Tongue (tissue), 2 donors: ENCODE data around the gene GASK1A. TPM values are rescaled to one million over a fixed set of nuclear protein-coding genes. Genes with fewer than 3 reads are reported as not detected.
"Not testable (repeated sequence)": the region's sequence is repeated elsewhere in the genome, so short reads cannot be mapped to it uniquely, and the experiment has no call there.

Source experiments
- DNase-seq: peaks from one replicate; pipeline ENCODE4 v3.0.0-alpha.2; 2015
- total RNA-seq: library from RNA; depleted of rRNA; stranded (reverse); fragments of >200 nt; gene quantifications from one replicate; pipeline ENCODE4 v1.2.3, GENCODE V29; 2014

The GASK1A gene
- 11.2 TPM for total RNA-seq

DNA sequence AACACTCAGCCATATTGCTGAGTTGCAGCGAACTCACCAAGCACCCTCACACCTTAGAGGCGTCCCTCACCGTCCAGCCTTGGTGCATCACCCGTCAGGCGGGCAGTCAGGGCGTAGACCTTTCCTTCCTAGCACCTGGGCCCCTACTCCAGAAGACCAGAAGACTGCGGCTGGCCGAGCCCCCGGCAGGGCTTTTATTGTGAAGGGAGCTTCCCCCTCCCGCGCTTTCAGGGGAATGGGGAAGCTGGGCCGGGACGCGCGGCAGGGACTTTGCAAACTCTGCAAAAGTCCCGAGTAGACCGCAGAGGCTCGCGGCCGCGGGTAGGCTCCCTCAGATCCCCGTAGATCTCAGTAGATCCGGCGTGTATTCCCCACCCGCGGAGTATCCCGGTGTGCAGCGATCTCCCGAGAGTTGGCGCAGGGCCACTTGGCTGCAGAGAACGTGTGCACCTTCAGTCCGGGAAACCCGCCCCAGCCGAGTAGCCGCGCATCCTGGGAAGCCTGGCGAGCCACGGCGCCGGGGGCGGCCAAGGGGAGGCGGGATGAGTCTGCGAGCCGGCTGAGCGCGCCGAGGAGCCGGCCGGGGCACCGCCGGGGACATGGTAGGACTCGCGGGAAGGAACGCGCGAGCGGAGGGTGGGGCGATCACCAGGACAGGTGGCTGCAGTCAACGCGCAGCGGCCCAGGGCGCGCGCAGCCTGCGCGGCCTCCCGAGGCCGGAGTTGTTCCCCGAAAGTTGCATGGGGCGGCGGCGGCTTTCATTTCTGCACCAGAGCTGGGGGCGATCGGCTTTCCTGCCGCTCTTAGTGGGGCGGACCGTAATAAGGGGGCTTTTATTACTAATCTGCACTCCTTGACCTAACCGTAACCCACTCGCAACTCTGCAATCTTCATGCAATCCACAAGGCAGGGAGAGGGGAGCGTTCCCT, at the start of gene GASK1A:
GASK1A (plus strand) TSS at position 268 of the 929 bp plus-strand sequence; CDS start at position 600, 332 bp downstream.
- DNase-seq, result peak; percentile 79

DNA sequence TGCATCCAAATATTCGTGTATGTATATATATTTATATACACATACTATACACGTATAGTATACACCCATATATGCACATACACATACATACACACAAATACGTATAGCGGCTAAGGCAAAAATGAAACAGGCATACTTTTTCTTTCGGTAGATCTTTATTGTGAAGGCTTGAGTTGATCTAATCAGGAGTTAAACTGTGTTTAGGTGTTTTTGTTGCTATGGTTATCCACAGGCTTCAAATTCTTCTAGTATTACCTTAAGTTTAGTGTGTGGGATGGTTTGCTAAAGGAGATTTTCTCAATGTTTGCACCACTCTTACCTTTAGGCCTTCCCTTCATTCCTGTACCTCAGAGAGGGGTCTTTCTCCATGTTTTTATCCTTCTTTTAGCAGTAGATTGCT, 45.0 kb upstream of the GASK1A start:
- no peak for DNase-seq

- DNase-seq, result no peak
Observed at GRCh38 chr3:42934910-42935309, 44.2 kb upstream of the GASK1A start.

DNA sequence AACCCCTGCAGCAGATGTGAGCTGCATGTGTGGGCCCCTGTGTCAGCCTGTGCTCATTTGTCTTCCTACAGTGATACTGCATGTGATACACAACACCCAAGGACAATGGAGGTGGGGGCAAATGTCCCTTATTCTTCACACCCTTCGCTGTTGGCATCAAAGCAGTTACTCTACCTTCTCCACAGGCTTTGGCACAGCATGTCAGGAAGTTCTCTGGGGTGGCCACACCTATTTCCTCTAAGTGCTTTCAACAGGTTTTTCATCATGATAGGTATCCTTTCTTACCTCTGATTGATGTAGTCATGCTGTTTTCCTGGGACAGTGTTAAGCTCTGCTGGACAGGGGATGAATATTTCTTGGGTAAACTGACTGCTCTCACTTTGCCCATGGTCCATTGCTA, 43.6 kb upstream of the GASK1A start:
- DNase-seq, result no peak

DNA sequence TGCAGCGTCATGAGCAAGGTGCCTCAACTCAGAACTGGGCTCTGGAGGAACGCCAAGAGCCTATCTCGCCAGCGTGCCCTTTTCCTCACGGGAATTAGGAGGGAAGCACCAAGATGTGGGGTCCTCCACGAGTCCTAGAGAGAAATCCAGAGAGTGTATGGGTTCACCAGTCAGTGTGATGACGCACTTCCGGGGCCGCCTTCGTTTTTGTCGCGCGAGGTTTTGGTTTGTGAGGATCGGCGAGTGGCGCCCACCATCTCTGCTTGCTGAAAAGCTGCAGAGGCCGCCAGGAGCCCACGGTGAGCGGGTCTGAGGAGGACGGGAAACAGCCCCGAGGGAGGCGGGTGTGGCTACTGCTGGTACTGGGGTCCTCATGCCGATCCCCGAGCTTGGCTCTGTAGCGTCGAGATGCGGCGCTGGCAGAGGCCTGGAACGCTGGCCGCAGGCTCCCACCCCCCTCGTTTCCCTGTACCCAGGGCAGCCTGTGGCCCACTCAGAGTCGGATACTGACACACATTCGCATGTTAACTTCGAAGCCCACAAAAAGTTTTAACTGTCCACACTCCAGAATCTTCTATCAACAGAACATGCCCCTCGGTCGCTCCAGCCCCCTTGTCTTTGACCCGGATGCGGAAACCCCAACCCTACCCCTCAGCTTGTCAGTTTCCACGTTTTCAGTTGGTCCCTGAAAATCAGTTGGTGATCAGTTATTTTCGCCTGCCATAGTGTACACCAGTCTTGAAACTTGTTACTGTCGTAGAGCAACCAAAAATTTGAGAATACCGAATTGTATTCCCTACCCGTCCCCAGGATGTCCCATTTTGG, 42.7 kb upstream of the GASK1A start:
- DNase-seq, result peak; percentile 75

DNA sequence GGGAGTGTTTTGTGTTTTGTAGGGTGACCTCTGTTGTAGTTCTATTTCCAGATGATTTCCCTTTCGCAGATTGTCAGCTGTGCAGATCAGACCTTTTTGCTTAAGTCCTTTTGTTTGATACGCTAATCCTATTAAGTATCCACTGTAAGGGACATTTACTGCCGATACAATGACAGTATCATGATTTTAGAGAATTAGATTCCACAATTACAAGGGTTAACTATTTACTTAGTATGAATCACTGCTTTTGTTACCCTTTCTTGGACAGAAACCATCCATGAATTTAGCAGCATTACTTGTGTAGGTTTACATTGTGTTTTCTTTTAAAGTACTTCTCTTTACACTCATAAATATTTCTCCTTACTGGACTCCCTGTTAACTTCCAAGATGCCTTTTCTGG, 41.8 kb upstream of the GASK1A start:
- no peak for DNase-seq

DNA sequence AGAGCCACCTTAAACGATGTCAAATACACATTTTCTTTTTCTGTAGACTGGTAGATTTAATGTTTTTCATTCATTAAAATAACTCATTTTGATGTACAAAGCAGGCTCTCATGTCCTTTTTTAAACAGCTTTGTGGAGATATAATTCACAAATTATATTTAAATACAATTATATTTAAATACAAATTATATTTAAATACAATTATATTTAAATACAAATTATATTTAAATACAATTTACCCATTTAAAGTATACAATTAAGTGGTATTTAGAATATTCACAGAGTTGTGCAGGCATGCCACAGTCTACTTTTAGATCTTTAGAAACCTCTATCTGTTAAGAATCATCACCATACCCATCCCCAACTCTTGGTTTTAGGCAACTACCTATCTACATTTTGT, 36.4 kb upstream of the GASK1A start:
- no peak for DNase-seq

GRCh38 chr3:42946050-42946449, 33.1 kb upstream of the GASK1A start:
- no peak for DNase-seq

DNA sequence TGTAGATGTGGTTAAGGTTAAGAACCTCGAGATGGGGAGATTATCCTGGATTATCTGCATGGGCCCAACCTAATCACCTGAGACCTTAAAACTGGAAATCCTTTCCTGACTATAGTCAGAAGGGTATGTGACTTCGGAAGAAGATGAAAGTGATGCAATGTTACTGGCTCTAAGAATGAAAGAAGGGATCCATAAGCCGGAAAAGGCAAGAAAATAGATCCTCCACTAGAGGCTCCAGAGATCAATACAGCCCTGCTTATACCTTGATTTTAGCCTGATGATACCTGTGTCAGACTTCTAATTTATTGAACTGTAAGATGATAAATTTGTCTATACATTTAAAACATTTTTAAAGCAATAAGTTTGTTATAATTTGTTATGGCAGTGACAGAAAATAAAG, 21.5 kb upstream of the GASK1A start:
- DNase-seq, result no peak

DNA sequence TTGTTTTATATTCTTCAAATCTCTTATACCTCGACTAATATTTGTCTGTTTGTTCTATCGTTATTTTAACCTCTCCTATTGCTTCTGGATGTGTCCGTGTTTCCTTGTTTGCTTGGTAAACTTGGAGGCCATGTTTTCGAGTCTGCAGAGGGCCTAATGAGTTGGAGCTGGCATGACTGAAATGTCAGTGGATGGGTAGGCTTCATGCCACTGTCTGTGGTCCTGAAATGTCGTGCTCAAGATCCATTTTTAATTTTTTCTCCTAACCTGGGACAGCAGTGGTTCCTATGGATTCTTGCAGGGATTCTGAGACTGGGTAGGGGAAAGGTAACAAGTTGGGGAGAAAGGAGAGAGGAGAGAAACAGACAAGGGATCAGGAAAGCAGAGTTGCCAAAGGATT, 18.8 kb upstream of the GASK1A start:
- no peak for DNase-seq

DNA sequence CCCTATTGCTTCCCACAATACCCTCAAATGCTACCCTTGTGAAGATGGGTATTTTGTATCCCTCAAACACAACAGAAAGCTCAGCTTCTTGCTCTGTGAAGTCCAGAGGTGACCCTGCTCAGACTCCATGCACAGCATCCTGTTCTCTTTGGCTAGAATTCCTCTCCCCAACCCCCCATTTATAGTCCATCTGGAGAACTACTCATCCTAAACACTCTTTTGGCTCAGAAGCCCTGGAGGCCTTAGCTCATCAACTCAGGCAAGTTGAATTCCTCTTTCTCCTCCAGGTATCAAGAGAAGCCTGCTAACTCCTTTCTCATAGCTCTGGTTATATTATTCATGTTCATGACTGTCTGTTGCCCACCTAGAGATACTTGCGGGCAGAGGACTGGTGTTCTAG, 18.3 kb upstream of the GASK1A start:
- no peak for DNase-seq

DNA sequence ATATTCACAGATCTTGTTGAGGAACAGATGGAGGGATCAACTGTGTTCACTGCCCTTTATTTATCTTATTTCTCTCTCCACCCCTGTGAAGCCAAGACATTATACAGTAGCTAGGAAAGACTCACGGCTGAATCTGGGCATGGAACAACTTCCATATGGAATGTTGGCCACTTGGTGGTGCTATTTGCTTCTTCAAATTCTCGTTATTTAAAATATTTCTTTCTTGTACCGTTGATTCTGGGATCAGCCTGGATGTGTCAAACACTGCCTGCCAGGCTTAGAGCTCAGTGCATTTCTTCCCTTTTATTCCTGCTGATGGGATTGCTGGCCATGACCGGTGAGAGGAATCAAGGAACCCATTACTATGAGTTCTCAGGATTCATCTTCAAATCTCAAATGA, 17.5 kb upstream of the GASK1A start:
- DNase-seq, result peak; percentile 84

DNA sequence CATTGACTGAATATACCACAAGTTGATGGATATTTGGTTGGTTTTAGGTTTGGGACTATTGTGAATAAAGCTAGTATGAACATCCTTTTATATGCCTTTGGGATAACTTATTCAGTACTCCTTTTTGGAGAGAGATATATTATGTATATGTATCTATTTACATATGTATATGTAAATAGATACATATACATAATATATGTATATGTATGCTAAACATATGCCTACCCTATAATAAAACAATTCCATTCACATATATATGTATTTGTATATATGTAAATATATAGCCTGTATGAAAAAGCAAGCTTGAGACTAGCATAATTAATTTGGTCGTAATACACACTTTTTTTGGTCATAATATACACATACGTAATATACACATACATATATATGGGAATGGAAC, 15.8 kb upstream of the GASK1A start:
- DNase-seq, result no peak

DNA sequence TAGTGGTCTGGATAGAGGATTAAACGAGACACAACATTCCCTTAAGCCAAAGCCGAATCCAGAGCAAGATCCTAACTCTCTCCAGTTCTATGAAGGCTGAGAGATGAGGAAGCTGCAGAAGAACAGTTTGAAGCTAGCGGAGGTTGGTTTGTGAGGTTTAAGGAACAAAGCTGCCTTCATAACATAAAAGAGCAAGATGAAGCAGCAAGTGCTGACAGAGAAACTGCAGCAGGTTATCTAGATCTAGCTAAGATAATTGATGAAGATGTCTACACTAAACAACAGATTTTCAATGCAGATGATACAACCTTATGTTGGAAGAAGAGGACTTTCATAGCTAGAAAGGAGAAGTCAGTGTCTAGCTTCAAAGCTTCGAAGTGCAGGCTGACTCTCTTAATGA, 14.8 kb upstream of the GASK1A start:
- no peak for DNase-seq

GRCh38 chr3:42970557-42970956, 8.6 kb upstream of the GASK1A start:
- DNase-seq, result no peak

DNA sequence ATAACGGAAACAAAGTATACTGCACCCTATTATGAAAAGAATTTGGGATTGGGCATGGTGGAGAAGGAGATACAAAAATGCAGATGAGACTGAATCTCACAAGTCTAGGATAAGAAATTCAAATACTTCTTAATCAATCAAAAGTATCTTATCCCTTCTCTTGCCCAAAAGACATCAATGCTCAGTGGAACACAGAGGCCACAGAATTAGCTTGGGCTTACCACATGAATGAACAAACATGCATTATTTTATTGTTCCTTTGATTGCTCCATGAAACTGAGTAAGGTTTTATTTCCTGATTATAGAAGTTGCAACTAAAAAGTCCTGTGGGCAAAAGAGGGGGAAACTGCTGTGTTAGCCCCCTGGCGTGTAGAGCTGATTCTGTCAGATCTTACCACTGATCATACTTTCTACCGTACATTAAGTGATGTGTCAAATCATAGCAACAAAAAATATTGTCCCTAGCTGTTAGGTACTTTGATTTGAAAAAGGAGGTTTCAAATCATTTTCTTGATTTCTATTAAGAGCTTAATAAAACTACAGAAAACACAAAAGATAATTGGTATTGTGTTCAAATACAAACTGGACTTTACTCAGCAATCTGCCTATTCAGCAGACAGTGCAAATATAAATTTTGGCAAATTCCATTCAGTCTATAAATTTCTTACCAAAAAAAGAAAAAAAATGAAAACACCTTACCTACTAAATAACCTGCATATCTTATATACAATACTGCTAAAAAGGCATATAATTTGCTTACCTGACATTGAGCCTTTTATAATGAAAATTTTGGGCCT, 7.9 kb upstream of the GASK1A start:
- DNase-seq, result no peak

DNA sequence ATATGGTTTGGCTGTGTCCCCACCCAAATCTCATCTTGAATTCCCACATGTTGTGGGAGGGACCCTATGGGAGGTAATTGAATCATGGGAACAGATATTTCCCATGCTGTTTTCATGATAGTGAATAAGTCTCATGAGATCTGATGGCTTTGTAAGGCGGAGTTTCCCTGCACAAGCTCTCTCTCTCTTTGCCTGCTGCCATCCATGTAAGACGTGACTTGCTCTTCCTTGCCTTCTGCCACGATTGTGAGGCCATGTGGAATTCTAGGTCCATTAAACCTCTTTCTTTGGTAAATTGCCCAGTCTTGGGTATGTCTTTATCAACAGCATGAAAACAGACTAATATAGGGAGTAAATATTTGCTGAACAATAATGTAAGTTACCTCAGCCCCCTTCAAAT, 4.2 kb upstream of the GASK1A start:
- DNase-seq, result not testable (repeated sequence)

DNA sequence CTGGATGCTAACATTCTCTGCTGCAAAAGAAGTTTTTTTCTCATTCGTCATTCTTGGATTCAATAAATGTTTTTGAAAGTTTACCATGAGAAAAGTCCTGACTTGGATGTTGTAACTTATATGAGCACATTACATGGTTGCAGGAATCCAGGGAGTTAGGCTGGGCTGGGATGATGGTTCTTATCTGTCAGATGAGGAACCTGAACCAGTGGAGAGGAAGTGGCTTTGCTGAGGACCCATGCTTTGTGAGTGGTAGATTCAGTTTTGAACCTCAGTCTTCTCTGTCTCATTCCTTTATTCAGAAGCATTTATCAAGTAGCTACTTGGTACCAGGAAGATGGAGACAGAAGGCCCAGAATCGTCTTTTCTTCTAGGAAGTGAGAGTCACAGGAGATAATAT, 3.7 kb upstream of the GASK1A start:
- no peak for DNase-seq

- DNase-seq, result no peak
Observed at GRCh38 chr3:42975955-42976354, 3.2 kb upstream of the GASK1A start.

DNA sequence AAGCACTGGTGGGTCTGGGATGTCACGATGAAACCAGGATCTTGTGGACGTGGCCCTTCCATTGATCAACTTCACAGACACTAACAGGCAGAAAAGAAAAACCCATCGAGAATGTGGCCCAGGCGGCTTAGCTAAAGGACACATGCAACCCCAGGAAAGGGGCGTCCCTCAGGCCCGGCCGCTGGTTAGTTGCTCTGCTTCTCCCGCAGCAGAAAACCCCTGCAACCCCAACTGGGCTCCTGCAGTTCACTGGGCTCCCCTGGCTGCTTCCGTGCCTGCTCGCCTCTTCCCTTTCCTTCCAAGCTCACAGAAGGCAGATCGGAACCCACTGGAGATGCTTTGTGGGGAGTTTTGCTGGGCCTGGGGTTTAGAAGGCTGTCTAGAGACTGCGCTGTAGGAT, 1.1 kb downstream of the GASK1A start:
- no peak for DNase-seq

DNA sequence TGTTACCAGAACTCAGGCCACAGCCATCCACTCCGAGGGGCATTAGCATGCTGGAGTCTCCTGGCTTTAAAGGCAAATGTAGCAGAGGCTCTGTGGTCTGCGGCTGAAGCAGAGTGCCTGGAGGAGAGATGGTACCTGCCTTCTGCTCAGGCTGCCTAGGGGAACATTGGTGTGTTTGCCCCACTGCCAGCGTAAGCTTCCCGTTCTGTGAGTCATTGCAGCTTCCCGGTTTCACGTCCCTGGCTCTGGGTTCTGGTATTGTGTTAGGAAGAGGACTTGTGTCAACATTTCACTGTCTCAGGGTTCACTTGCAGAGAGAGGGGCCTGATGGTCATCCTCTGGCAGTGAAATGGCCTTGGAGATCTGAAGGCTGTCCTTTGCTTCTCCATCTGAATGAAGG, 1.8 kb downstream of the GASK1A start:
- DNase-seq, result no peak

DNA sequence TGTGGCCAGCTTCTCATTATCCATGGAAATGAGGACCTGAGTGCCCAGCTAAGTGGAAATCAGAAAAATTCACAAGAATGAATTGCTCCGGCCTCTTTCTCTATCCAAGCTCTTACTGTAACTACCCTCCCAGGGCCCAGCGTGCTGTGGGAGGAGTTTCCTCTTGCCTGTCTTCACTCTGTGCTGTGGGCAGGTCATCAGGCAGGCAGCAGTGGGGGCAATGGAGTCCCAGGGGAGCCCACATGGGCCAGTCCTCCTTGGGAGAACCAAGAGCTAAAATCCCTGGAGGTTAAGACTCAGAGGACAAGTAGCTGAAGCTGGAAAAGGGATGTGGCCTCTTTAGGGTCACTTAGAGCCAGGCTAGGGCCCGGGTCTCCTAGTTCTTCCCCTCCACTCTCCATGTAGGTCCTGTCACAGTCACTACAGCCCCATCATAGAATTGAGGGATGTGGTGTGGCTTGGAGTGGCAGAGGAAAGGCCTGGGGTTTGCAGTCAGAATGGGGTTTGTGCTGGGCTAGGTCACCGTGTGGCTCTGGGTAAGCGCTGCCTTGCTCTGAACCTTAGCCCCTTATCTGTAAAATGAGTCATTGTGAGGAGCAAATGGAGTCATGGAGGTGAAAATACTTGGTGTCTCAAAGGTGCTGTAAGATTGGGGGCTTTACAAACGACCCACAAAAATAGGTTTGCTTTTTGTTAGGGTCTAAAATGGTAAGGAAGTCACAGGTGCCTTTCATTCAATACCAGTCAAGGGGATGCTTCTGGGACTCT, 3.7 kb downstream of the GASK1A start:
- no peak for DNase-seq
